Stomach (tissue), 4 donors: ENCODE measurements around the gene ETFB.

Experiments used
- CTCF ChIP-seq, 7 experiments: fragments of 450-650 bp in 4 of 7; fragments of 200-600 bp in 3 of 7; sonication (generic) in 3 of 7; IDR thresholded peaks; one replicate each; pipeline ENCODE4 v1.5.1; 2016 to 2019; ENCODE audit warnings: antibody characterized with exemption in 7 of 7, control low read depth in 2 of 7, mild to moderate bottlenecking in 1 of 7
- POLR2A ChIP-seq, 4 donors: fragments of 450-650 bp; IDR thresholded peaks; one replicate each; pipeline ENCODE4 v1.6.1; 2016; ENCODE audit warnings: antibody characterized with exemption in 4 of 4, control low read depth in 2 of 4, mild to moderate bottlenecking in 1 of 4, moderate library complexity in 1 of 4

DNA sequence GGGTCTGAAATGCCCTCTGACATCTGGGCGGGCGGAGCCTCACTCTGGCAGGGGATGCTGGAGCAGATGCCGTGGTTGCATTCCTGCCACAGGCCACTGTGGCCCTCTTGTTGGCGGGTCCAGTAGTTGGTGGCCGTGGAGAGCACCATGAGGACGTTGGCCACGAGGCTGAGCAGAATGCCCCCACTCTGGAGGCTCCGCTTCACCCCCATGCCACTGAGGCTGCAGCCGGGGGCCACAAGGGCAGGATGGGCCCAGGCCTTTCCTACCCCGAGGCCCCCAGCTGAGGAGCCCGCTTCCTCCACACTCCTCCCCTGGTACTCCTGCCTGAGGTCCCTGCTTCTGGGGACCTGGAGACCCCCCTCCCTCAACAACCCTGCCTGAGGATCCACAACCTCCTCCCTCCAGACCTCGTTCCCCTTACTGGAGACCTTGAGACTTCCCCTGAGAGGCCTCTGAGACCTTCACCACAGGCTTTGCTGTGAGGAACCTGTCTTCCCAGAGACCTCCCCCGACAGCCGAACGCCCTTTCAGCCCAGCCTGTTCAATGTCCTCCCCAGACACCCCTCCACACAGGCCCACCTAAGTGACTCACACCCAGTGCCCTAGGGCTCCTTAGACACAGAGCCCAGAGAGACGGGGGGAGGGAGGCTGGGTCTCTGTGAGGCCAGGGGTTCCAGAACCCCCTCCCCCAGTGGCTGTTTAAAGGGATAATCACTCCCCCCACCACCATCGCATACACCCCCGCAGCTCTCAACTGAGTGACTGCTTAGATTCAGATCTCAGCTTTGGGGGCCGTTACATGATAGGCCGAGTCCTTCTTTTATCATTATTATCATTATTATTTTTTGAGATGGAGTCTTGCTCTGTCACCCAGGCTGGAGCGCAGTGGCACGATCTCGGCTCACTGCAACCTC is 2.4 kb upstream of the ETFB start, which contains the start of gene CLDND2:
- no peak for TF ChIP-seq POLR2A (IDR thresholded peaks at IDR 0.05)
- TF ChIP-seq CTCF (IDR thresholded peaks at IDR 0.05): no peak
